ENCODE results near the gene S100A7A. TPM values are rescaled to one million over a fixed set of nuclear protein-coding genes. Genes with fewer than 3 reads are reported as not detected.

S100A7A gene
- total and polyA plus RNA-seq, 5 donors from 2014 or later, result not detected

- H3K36me3 Mint-ChIP-seq, result no peaks in the 10 kb centered on the region
- Histone ChIP-seq H3K27me3 (ENCODE audit: control insufficient read depth, insufficient read depth, low read length) (peaks cover 2% of the 10 kb centered on the region), H3K9me3 (ENCODE audit: control insufficient read depth in 2 of 2, low read length in 2 of 2) (no peaks in the 10 kb centered on the region), H3K4me1 (ENCODE audit: control insufficient read depth, insufficient read depth, low read length, poor library complexity, severe bottlenecking) (no peaks in the 10 kb centered on the region), H3K27ac (ENCODE audit: insufficient read depth, low read length, poor library complexity, severe bottlenecking) (no peak overlapping the region), H3K4me3 (ENCODE audit: low read depth, low read length) (no peak overlapping the region), H3K36me3 (ENCODE audit: control insufficient read depth, insufficient read depth, low read length) (no peaks in the 10 kb centered on the region)
- peaks cover 0 to 1% (median 0%) of the 10 kb centered on the region in 4 donors for H3K4me1 Mint-ChIP-seq
- peaks cover 22% of the 10 kb centered on the region for H3K27me3 Mint-ChIP-seq
- no peak for ATAC-seq (ENCODE audit: low read depth in 2 of 2)
- H3K9me3 Mint-ChIP-seq, result peaks cover 0 to 2% (median 0%) of the 10 kb centered on the region in 7 donors
- no peak overlapping the region for H3K4me3 Mint-ChIP-seq
- DNase-seq, result no peak
- no peak overlapping the region for H3K27ac Mint-ChIP-seq
These were observed 26.1 kb upstream of the S100A7A start for GRCh38 chr1:153389973-153390879.

DNA sequence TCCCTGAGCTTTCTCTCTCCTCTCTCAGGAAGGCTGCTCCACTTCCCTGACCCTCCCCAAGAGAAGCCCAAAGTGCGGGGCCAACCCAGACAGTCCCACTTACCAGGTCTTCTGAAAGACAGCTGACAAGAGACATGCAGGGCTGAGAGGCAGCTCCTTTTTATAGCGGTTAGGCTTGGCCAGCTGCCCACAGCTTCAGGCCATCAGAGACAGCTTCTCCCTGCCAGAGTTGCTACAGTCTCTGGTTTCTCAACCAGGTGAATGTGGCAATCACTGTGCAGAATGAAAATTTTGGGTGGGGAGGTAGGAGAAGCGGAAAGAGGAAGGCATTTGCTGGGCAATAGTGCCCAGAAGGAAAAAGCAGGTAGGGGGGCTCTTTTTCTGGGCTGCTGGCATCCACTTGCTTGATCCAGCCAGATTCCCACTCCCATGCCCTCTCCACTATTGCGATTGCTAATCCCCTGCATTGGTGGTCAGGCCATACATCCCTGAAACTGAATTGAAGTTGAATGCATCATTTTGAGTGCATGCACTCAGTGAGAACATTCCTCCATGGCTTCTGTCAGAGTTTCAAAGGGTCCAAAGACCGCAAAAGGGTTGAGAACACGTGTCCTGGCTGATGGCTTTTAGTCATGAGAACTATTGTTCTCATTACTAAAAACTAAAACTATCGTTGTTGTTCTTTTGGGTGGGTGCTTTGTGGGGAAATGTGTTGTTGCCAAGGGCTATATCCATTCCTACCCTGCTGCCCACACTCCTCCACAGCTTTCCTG is 25.2 kb upstream of the S100A7A start, which contains the start of gene S100A8:
Gene S100A8, minus strand, starts transcription at position 136 of the 773 bp plus-strand sequence. CDS start 538 bp downstream, outside the sequence.
- H3K27me3 Mint-ChIP-seq, result peaks cover 25% of the 10 kb centered on the region
- Histone ChIP-seq H3K4me1 (ENCODE audit: control insufficient read depth, insufficient read depth, low read length, poor library complexity, severe bottlenecking) (no peaks in the 10 kb centered on the region), H3K4me3 (ENCODE audit: low read depth, low read length) (no peak within 1 kb of the TSS), H3K27ac (ENCODE audit: insufficient read depth, low read length, poor library complexity, severe bottlenecking) (no peak within 1 kb of the TSS), H3K27me3 (ENCODE audit: control insufficient read depth, insufficient read depth, low read length) (no peaks in the 10 kb centered on the region), H3K9me3 (ENCODE audit: control insufficient read depth in 2 of 2, low read length in 2 of 2) (no peaks in the 10 kb centered on the region), H3K36me3 (ENCODE audit: control insufficient read depth, insufficient read depth, low read length) (no peaks in the 10 kb centered on the region)
- H3K36me3 Mint-ChIP-seq, result no peaks in the 10 kb centered on the region
- ATAC-seq (ENCODE audit: low read depth in 2 of 2) (no peak), DNase-seq (no peak)
- H3K9me3 Mint-ChIP-seq, result peaks cover 0 to 2% (median 0%) of the 10 kb centered on the region in 7 donors
- H3K27ac Mint-ChIP-seq, result no peak within 1 kb of the TSS
- peaks cover 0 to 1% (median 0%) of the 10 kb centered on the region in 4 donors for H3K4me1 Mint-ChIP-seq
- H3K4me3 Mint-ChIP-seq, result no peak within 1 kb of the TSS

GRCh38 chr1:153392258-153392657 is 24.1 kb upstream of the S100A7A start:
- Mint-ChIP-seq H3K36me3 (no peaks in the 10 kb centered on the region), H3K27me3 (peaks cover 22% of the 10 kb centered on the region), H3K4me3 (no peak overlapping the region), H3K4me1 (peaks cover 0 to 1% (median 0%) of the 10 kb centered on the region in 4 donors), H3K27ac (no peak overlapping the region), H3K9me3 (peaks cover 0 to 2% (median 0%) of the 10 kb centered on the region in 7 donors)
- Histone ChIP-seq H3K27me3 (ENCODE audit: control insufficient read depth, insufficient read depth, low read length) (no peaks in the 10 kb centered on the region), H3K9me3 (ENCODE audit: control insufficient read depth in 2 of 2, low read length in 2 of 2) (no peaks in the 10 kb centered on the region), H3K4me1 (ENCODE audit: control insufficient read depth, insufficient read depth, low read length, poor library complexity, severe bottlenecking) (no peaks in the 10 kb centered on the region), H3K36me3 (ENCODE audit: control insufficient read depth, insufficient read depth, low read length) (no peaks in the 10 kb centered on the region), H3K27ac (ENCODE audit: insufficient read depth, low read length, poor library complexity, severe bottlenecking) (no peak overlapping the region), H3K4me3 (ENCODE audit: low read depth, low read length) (no peak overlapping the region)
- DNase-seq, result no peak
- ATAC-seq (ENCODE audit: low read depth in 2 of 2), result no peak

- Mint-ChIP-seq H3K27me3 (peaks cover 17% of the 10 kb centered on the region), H3K36me3 (no peaks in the 10 kb centered on the region), H3K4me3 (no peak overlapping the region), H3K27ac (no peak overlapping the region), H3K4me1 (peaks cover 0 to 1% (median 0%) of the 10 kb centered on the region in 4 donors), H3K9me3 (peaks cover 0 to 2% (median 0%) of the 10 kb centered on the region in 7 donors)
- no peaks in the 10 kb centered on the region for H3K36me3 ChIP-seq (ENCODE audit: control insufficient read depth, insufficient read depth, low read length)
- H3K4me3 ChIP-seq (ENCODE audit: low read depth, low read length), result no peak overlapping the region
- no peaks in the 10 kb centered on the region for H3K4me1 ChIP-seq (ENCODE audit: control insufficient read depth, insufficient read depth, low read length, poor library complexity, severe bottlenecking)
- DNase-seq (no peak), ATAC-seq (ENCODE audit: low read depth in 2 of 2) (no peak)
- H3K9me3 ChIP-seq (ENCODE audit: control insufficient read depth in 2 of 2, low read length in 2 of 2), result no peaks in the 10 kb centered on the region
- H3K27ac ChIP-seq (ENCODE audit: insufficient read depth, low read length, poor library complexity, severe bottlenecking), result no peak overlapping the region
- H3K27me3 ChIP-seq (ENCODE audit: control insufficient read depth, insufficient read depth, low read length), result no peaks in the 10 kb centered on the region
These were observed 23.5 kb upstream of the S100A7A start for GRCh38 chr1:153392822-153393221.

GRCh38 chr1:153393926-153394325 is 22.4 kb upstream of the S100A7A start:
- ATAC-seq (ENCODE audit: low read depth in 2 of 2), result no peak
- Mint-ChIP-seq H3K36me3 (no peaks in the 10 kb centered on the region), H3K4me1 (peaks cover 0 to 1% (median 0%) of the 10 kb centered on the region in 4 donors), H3K9me3 (peaks cover 0 to 3% (median 0%) of the 10 kb centered on the region in 7 donors), H3K27ac (no peak overlapping the region), H3K4me3 (no peak overlapping the region), H3K27me3 (peaks cover 16% of the 10 kb centered on the region)
- no peak for DNase-seq
- Histone ChIP-seq H3K27ac (ENCODE audit: insufficient read depth, low read length, poor library complexity, severe bottlenecking) (no peak overlapping the region), H3K27me3 (ENCODE audit: control insufficient read depth, insufficient read depth, low read length) (no peaks in the 10 kb centered on the region), H3K36me3 (ENCODE audit: control insufficient read depth, insufficient read depth, low read length) (no peaks in the 10 kb centered on the region), H3K4me1 (ENCODE audit: control insufficient read depth, insufficient read depth, low read length, poor library complexity, severe bottlenecking) (no peaks in the 10 kb centered on the region), H3K9me3 (ENCODE audit: control insufficient read depth in 2 of 2, low read length in 2 of 2) (no peaks in the 10 kb centered on the region), H3K4me3 (ENCODE audit: low read depth, low read length) (no peak overlapping the region)

DNA sequence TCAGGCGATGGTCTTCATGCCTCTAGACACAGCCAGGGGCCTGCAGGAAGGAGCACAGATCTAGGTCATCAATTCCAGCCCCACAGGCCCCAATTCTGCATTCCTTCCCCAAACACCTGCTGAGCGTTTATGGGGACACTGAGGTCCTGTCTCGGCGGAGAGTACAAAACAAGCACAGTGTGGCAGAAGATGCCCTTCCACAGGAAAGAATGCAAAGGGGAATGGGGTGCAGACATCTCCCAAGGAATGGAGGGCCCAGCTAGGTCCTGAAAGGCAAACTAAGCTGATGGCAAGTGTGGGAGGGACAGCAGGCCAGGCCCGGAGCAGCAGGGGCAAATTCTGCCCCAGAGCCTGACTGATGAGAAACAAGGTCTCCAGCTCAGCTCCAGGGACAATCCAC is 21.9 kb upstream of the S100A7A start:
- Histone ChIP-seq H3K4me3 (ENCODE audit: low read depth, low read length) (no peak overlapping the region), H3K9me3 (ENCODE audit: control insufficient read depth in 2 of 2, low read length in 2 of 2) (no peaks in the 10 kb centered on the region), H3K27me3 (ENCODE audit: control insufficient read depth, insufficient read depth, low read length) (no peaks in the 10 kb centered on the region), H3K36me3 (ENCODE audit: control insufficient read depth, insufficient read depth, low read length) (no peaks in the 10 kb centered on the region), H3K4me1 (ENCODE audit: control insufficient read depth, insufficient read depth, low read length, poor library complexity, severe bottlenecking) (no peaks in the 10 kb centered on the region), H3K27ac (ENCODE audit: insufficient read depth, low read length, poor library complexity, severe bottlenecking) (no peak overlapping the region)
- Mint-ChIP-seq H3K4me1 (peaks cover 0 to 1% (median 0%) of the 10 kb centered on the region in 4 donors), H3K9me3 (peaks cover 0 to 3% (median 0%) of the 10 kb centered on the region in 7 donors), H3K27ac (no peak overlapping the region), H3K4me3 (no peak overlapping the region), H3K36me3 (no peaks in the 10 kb centered on the region), H3K27me3 (peaks cover 16% of the 10 kb centered on the region)
- DNase-seq (no peak), ATAC-seq (ENCODE audit: low read depth in 2 of 2) (no peak)

- Histone ChIP-seq H3K27me3 (ENCODE audit: control insufficient read depth, insufficient read depth, low read length) (peaks cover 2% of the 10 kb centered on the region), H3K4me1 (ENCODE audit: control insufficient read depth, insufficient read depth, low read length, poor library complexity, severe bottlenecking) (no peaks in the 10 kb centered on the region), H3K9me3 (ENCODE audit: control insufficient read depth in 2 of 2, low read length in 2 of 2) (no peaks in the 10 kb centered on the region), H3K4me3 (ENCODE audit: low read depth, low read length) (no peak overlapping the region), H3K36me3 (ENCODE audit: control insufficient read depth, insufficient read depth, low read length) (no peaks in the 10 kb centered on the region), H3K27ac (ENCODE audit: insufficient read depth, low read length, poor library complexity, severe bottlenecking) (no peak overlapping the region)
- Mint-ChIP-seq H3K9me3 (peaks cover 0 to 3% (median 0%) of the 10 kb centered on the region in 7 donors), H3K27ac (no peak overlapping the region), H3K4me3 (no peak overlapping the region), H3K27me3 (peaks cover 16% of the 10 kb centered on the region), H3K36me3 (no peaks in the 10 kb centered on the region), H3K4me1 (no peaks in the 10 kb centered on the region)
- no peak for DNase-seq
- no peak for ATAC-seq (ENCODE audit: low read depth in 2 of 2)
These were observed 21.1 kb upstream of the S100A7A start for GRCh38 chr1:153395136-153395685.
